Mammary epithelial cell (primary cell): ENCODE results near the gene TMEM79.

Experiments
- CTCF ChIP-seq, 2 donors: IDR thresholded peaks in 1 of 2; conservative IDR thresholded peaks in 1 of 2; 2 replicates each; pipeline ENCODE4 v1.5.1; 2011 to 2012; ENCODE audit warnings: inconsistent platforms in 2 of 2, low read length in 2 of 2, mild to moderate bottlenecking in 2 of 2, control low read depth in 1 of 2, low read depth in 1 of 2; ENCODE audit not compliant: insufficient read depth in 1 of 2; ENCODE audit errors: extremely low read depth in 1 of 2
- EZH2 ChIP-seq: IDR thresholded peaks from 2 replicates; pipeline ENCODE4 v1.6.1; 2012; ENCODE audit warnings: low read length, inconsistent platforms, borderline replicate concordance

GRCh38 chr1:156257711-156258110 is 26.4 kb upstream of the TMEM79 start:
- TF ChIP-seq CTCF (conservative IDR thresholded peaks at IDR 0.05 in 1 of 2, IDR thresholded peaks at IDR 0.05 in 1 of 2; ENCODE audit: extremely low read depth in 1 of 2, insufficient read depth in 1 of 2, low read depth in 1 of 2, low read length in 2 of 2) (no peak), EZH2 (no peak)
